ENCODE results near the gene ARL6IP4. TPM values are rescaled to one million over a fixed set of nuclear protein-coding genes. Genes with fewer than 3 reads are reported as not detected.

ARL6IP4 gene
- total and polyA plus RNA-seq, 5 donors, result 158 to 299 (median 170) TPM

DNA sequence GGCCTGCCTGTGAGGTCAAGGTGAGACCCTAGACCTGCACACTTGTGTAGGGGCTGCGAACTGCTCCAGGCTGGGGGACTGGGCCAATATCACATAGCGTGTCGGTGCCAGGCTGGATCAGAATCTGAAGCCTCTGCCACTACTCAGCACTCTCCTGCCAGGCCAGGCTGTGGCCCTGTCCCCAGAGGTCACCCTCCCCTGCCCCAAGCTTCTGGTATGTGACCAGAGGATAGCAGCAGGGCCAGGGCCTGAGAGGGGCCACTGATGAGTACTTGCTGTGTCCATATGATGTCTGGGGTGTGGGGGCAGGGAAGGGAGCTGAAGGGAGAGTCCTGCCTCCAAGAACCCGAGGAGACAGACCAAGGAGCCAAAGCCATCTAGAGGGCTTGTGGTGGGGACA lies 17.8 kb downstream of the ARL6IP4 start:
- Histone ChIP-seq H3K9me3 (ENCODE audit: control insufficient read depth, low read length) (no peaks in the 10 kb centered on the region), H3K27ac (ENCODE audit: low read length) (no peak overlapping the region), H3K27me3 (ENCODE audit: control insufficient read depth, insufficient read depth) (no peaks in the 10 kb centered on the region), H3K4me1 (ENCODE audit: control insufficient read depth, insufficient read depth, low read length) (peaks cover 2% of the 10 kb centered on the region), H3K4me3 (ENCODE audit: low read length) (no peak overlapping the region)
- DNase-seq (peak in 2 of 3 donors; percentile 28 to 49), ATAC-seq (no peak)
- intact Hi-C loops (cut with DNase I), result no loop called here
- WGBS, result 90% methylated on average over 4 of the region's 4 CpGs

DNA sequence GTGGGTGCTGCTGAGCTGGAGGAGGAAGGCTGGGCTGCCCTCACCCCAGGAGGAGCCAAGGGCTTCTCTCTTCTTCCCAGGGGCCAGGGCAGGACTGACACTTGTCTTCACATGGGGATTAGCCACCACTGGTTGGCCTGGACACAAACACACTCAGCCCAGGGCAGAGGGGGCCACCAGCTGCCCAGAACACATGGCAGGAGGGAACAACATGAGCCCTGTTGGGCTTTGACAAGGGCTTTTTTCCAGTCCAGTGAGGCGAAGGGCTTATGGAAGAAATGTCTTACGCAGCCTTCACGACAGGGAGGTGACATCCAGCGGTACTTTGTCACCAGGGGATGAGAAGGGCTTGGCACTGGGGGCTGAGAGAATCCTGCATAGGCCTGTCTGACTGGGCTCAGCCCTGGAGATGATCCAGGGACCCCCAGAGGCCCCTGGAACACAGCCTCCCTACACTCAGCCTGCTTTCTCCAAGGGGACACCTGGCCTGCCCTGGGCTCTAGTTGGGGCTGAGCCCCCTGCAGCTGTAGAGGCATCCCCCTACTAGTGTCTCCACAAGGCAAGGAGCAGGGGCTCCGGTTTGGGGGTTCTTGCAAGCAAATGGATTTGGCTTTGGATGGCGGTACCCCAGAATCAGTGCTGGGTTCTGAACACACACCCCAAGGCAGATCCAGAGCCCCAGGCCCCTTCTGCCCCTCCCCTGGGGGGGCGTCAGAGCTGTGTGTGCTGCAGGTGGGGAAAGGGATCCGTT lies 18.9 kb downstream of the ARL6IP4 start:
- ATAC-seq (no peak), DNase-seq (peak in 2 of 3 donors; percentile 15 to 31)
- H3K4me1 ChIP-seq (ENCODE audit: control insufficient read depth, insufficient read depth, low read length), result peaks cover 2% of the 10 kb centered on the region
- H3K27me3 ChIP-seq (ENCODE audit: control insufficient read depth, insufficient read depth), result no peaks in the 10 kb centered on the region
- no peak overlapping the region for H3K4me3 ChIP-seq (ENCODE audit: low read length)
- 89% methylated on average over 8 of the region's 8 CpGs for WGBS
- intact Hi-C loops (cut with DNase I), result no loop called here
- H3K9me3 ChIP-seq (ENCODE audit: control insufficient read depth, low read length), result no peaks in the 10 kb centered on the region
- no peak overlapping the region for H3K27ac ChIP-seq (ENCODE audit: low read length)

DNA sequence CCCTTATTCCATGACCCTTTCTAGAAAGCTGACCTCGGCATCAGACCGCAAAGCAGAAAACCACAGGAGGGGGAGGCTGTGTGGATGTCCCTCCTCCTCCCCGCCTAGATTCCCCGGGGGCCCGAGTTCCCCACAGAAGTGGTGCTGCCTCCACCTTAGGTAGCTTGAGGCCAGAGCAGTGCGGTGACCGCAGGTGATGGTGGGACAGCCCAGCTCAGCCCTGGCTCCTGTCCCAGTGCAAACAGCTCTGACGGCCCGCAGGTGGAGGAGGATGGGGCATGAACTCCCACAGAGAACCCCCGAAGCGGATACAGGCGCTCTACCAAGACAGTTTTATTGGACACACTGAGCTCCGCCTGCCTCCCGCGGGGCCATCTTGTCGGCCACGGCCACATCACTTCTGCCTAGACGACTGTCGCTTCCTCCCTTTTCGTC lies 19.5 kb downstream of the ARL6IP4 start:
- Histone ChIP-seq H3K4me3 (ENCODE audit: low read length) (no peak overlapping the region), H3K4me1 (ENCODE audit: control insufficient read depth, insufficient read depth, low read length) (peaks cover 2% of the 10 kb centered on the region), H3K27me3 (ENCODE audit: control insufficient read depth, insufficient read depth) (no peaks in the 10 kb centered on the region), H3K9me3 (ENCODE audit: control insufficient read depth, low read length) (no peaks in the 10 kb centered on the region), H3K27ac (ENCODE audit: low read length) (no peak overlapping the region)
- ATAC-seq (no peak), DNase-seq (peak in 2 of 3 donors; percentile 42 to 46)
- intact Hi-C loops (cut with DNase I), result no loop called here
- 83% methylated on average over 20 of the region's 20 CpGs for WGBS

DNA sequence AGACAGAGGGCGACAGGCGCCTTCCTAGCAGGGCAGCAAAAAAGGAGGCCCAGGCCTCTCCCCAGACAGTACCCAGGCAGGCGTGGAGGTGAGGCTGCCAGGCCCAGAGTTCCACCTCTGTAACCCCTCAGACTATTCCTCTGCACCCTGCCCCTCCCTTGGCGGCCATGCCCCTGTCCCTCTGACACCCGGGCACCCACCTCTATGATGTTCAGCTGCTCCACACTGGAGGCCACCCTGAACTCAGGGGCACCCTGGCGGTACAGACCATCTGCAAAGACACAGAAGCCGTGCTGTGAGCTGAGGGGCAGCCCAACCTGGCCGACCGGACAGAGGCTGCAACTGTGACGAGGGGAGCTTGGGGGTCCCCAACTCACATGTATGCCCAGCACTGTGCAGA lies 20.1 kb downstream of the ARL6IP4 start:
- no peak overlapping the region for H3K4me3 ChIP-seq (ENCODE audit: low read length)
- WGBS, result 97% methylated on average over 10 of the region's 10 CpGs
- no peaks in the 10 kb centered on the region for H3K9me3 ChIP-seq (ENCODE audit: control insufficient read depth, low read length)
- H3K27ac ChIP-seq (ENCODE audit: low read length), result no peak overlapping the region
- H3K4me1 ChIP-seq (ENCODE audit: control insufficient read depth, insufficient read depth, low read length), result peaks cover 2% of the 10 kb centered on the region
- no peaks in the 10 kb centered on the region for H3K27me3 ChIP-seq (ENCODE audit: control insufficient read depth, insufficient read depth)
- peak in 2 of 3 donors; percentile 18 to 37 for DNase-seq
- no peak for ATAC-seq
- intact Hi-C loops (cut with DNase I), result no loop called here

DNA sequence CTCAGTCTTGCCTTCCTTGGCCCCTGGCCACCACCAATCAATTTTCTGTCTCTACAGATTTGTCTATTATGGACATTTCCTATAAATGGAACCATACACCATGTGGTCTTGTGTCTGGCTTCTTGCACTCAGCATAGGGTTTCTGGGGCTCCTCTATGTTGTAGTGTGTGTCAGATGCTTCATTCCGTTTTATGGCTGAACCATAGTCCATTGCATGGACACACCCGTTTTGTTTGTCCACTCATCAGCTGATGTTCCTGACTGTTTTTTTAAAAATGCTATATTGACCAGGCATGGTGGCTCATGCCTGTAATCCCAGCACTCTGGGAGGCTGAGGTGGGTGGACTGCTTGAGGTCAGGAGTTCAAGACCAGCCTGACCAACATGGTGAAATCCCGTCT lies 21.0 kb downstream of the ARL6IP4 start:
- intact Hi-C loops (cut with DNase I), result no loop called here

DNA sequence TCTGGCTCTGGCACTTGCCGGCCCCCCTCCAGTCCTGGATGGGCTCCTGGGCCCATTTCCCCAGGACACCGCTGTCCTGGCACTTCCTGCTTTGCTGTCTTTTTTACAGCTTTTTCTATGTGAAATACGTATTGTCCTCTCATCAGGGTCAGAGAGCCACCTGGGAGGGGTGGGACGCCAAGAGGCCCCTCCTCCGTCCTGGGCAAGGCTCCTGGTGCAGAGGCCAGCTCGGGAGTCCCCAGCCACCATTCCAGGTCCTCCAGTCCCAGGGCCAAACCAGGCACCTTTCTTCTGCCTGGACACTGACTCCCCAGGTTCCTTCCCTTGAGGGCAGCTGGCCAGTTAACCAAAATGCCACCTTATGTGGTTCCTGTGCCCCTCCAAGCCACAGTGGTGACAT lies 22.8 kb downstream of the ARL6IP4 start:
- H3K27ac ChIP-seq (ENCODE audit: low read length), result no peak overlapping the region
- H3K27me3 ChIP-seq (ENCODE audit: control insufficient read depth, insufficient read depth), result no peaks in the 10 kb centered on the region
- ATAC-seq, result no peak
- H3K4me1 ChIP-seq (ENCODE audit: control insufficient read depth, insufficient read depth, low read length), result no peaks in the 10 kb centered on the region
- no peak overlapping the region for H3K4me3 ChIP-seq (ENCODE audit: low read length)
- no peaks in the 10 kb centered on the region for H3K9me3 ChIP-seq (ENCODE audit: control insufficient read depth, low read length)
- DNase-seq, result no peak
- intact Hi-C loops (cut with DNase I), result no loop called here
- 90% methylated on average over 6 of the region's 6 CpGs for WGBS

More for the DNA sequence above, 21.0 kb downstream of the ARL6IP4 start:
- Histone ChIP-seq H3K27ac (ENCODE audit: low read length) (no peak overlapping the region), H3K9me3 (ENCODE audit: control insufficient read depth, low read length) (no peaks in the 10 kb centered on the region), H3K27me3 (ENCODE audit: control insufficient read depth, insufficient read depth) (no peaks in the 10 kb centered on the region), H3K4me3 (ENCODE audit: low read length) (no peak overlapping the region), H3K4me1 (ENCODE audit: control insufficient read depth, insufficient read depth, low read length) (no peaks in the 10 kb centered on the region)
- DNase-seq (no peak), ATAC-seq (no peak)
- 93% methylated on average over 3 of the region's 3 CpGs for WGBS

DNA sequence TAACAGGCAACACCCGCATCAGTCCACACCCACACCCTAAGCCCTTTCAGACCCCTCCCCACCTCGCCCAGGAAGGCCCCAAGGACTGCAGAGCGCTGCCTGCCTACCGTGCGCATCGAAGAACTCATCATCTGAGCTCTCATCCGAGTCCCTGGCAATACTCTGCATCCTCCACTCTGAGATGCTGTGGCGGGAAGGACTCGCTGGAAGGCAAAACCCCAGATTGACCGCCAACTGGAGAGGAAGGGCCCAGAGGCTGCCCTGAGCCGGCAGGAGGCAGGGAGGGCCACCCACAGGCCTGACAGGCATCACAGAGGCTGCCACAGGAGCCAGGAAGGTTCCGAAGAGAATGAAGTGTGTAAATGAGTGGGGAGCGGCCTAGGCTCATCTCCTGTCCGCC lies 23.8 kb downstream of the ARL6IP4 start:
- H3K27me3 ChIP-seq (ENCODE audit: control insufficient read depth, insufficient read depth), result no peaks in the 10 kb centered on the region
- H3K4me1 ChIP-seq (ENCODE audit: control insufficient read depth, insufficient read depth, low read length), result no peaks in the 10 kb centered on the region
- no peak overlapping the region for H3K4me3 ChIP-seq (ENCODE audit: low read length)
- ATAC-seq (no peak), DNase-seq (no peak)
- intact Hi-C loops (cut with DNase I), result no loop called here
- no peaks in the 10 kb centered on the region for H3K9me3 ChIP-seq (ENCODE audit: control insufficient read depth, low read length)
- no peak overlapping the region for H3K27ac ChIP-seq (ENCODE audit: low read length)
- 88% methylated on average over 14 of the region's 14 CpGs for WGBS

DNA sequence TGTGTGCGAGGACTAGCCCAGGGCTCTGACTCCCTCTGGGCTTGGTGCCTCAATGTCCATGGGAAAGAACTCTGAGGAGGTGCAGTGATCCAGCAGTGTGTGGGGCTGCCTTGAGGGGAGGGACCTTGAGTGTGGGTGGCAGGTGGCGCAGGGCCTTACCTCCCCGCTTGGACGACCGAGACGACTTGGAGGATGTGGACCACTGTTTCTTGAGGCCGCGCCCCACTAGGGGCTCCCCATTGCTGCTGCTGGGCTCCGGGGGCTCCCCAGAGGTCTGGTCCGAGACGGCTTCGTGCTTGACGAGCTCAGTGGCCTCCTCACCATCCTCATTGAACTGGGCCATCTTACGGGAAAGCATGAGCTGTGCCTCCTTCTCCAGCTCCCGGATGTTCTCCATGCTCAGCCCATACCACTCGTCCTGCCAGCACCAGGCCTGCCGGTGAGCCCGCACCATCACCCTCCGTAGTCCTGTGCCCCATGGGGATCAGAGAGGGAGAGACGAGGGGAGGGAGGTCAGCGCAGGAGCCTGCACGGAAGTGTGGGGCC lies 24.7 kb downstream of the ARL6IP4 start:
- DNase-seq (peak in 1 of 3 donors; percentile 42), ATAC-seq (peak in 1 of 2 donors; percentile 10)
- 92% methylated on average over 22 of the region's 22 CpGs for WGBS

DNA sequence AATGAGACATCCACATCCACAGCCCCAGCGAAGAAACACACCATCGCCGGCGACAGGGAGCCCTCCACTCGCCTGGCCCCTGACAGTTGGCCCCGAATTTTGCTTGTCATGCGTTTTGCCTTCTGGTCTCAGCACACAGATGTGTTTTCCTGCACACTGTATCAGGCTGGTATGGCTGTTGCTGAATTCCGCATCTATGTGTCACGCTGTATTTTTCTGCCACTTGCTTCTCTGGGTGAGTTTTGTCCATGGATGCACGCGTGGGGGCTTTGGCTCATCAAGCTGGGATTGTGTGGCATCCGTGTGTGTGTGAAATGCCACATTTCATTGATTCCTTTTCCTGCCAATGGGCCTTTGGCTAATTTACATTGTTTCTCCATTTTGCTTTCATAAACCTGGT lies 26.5 kb downstream of the ARL6IP4 start:
- no peak overlapping the region for H3K4me3 ChIP-seq (ENCODE audit: low read length)
- intact Hi-C loops (cut with DNase I), result no loop called here
- no peak overlapping the region for H3K27ac ChIP-seq (ENCODE audit: low read length)
- H3K4me1 ChIP-seq (ENCODE audit: control insufficient read depth, insufficient read depth, low read length), result no peaks in the 10 kb centered on the region
- DNase-seq, result no peak
- no peaks in the 10 kb centered on the region for H3K27me3 ChIP-seq (ENCODE audit: control insufficient read depth, insufficient read depth)
- ATAC-seq, result no peak
- 84% methylated on average over 12 of the region's 12 CpGs for WGBS
- H3K9me3 ChIP-seq (ENCODE audit: control insufficient read depth, low read length), result no peaks in the 10 kb centered on the region

More for the DNA sequence above, 24.7 kb downstream of the ARL6IP4 start:
- no peaks in the 10 kb centered on the region for H3K9me3 ChIP-seq (ENCODE audit: control insufficient read depth, low read length)
- H3K4me3 ChIP-seq (ENCODE audit: low read length), result no peak overlapping the region
- intact Hi-C loops (cut with DNase I), result no loop called here
- H3K27me3 ChIP-seq (ENCODE audit: control insufficient read depth, insufficient read depth), result no peaks in the 10 kb centered on the region
- no peak overlapping the region for H3K27ac ChIP-seq (ENCODE audit: low read length)
- H3K4me1 ChIP-seq (ENCODE audit: control insufficient read depth, insufficient read depth, low read length), result no peaks in the 10 kb centered on the region

DNA sequence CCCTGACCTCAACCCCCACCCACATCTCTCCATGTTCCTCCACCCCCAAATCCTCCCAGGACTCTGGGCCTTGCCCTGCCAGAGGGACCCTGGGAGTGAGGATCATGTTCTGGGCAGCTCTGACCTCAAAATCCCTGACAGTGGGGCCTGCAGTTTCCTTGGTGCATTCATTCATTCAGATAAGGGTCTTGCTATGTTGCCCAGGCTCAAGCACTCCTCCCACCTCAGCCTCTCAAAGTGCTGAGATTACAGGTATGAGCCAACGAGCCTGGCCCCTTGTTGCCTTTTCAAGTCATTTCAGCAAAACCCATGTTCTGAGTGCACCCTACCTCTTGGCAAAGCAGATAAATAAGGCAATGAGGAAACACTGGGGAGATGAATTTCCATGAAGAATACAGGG lies 29.6 kb downstream of the ARL6IP4 start:
- DNase-seq (peak in 1 of 3 donors; percentile 15), ATAC-seq (no peak)
- Histone ChIP-seq H3K4me3 (ENCODE audit: low read length) (no peak overlapping the region), H3K4me1 (ENCODE audit: control insufficient read depth, insufficient read depth, low read length) (no peaks in the 10 kb centered on the region), H3K27me3 (ENCODE audit: control insufficient read depth, insufficient read depth) (no peaks in the 10 kb centered on the region), H3K27ac (ENCODE audit: low read length) (no peak overlapping the region), H3K9me3 (ENCODE audit: control insufficient read depth, low read length) (no peaks in the 10 kb centered on the region)
- intact Hi-C loops (cut with DNase I), result no loop called here
- WGBS, result 88% methylated on average over 1 of the region's 1 CpG

DNA sequence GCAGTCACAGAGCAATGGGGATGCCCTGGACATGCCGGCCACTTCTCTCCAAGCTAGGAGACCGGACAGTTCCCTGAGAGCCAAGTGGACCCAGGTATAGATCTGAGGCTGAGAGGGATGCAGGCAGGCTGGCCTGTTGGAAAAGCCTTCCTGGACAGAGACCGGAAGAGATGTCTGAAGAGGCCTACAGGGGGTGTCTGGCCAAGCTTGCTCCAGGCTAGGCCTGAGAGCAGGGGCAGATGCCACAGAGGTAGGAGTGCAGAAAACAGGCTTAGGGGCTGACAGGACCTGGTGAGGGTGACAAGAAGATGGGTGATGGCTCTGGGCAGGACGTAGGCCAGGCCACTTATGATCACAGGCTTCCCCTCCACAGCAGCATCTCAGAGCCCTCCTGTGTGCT lies 30.2 kb downstream of the ARL6IP4 start:
- Histone ChIP-seq H3K4me3 (ENCODE audit: low read length) (no peak overlapping the region), H3K27ac (ENCODE audit: low read length) (no peak overlapping the region), H3K4me1 (ENCODE audit: control insufficient read depth, insufficient read depth, low read length) (no peaks in the 10 kb centered on the region), H3K9me3 (ENCODE audit: control insufficient read depth, low read length) (no peaks in the 10 kb centered on the region), H3K27me3 (ENCODE audit: control insufficient read depth, insufficient read depth) (no peaks in the 10 kb centered on the region)
- DNase-seq (no peak), ATAC-seq (no peak)
- intact Hi-C loops (cut with DNase I), result no loop called here
- WGBS, result 90% methylated on average over 4 of the region's 4 CpGs

All from right cardiac atrium (tissue), 5 donors.